DLD1 (cell line): ENCODE measurements around the gene JAZF1.

Experiments used
- in situ Hi-C: cut with HindIII; loops from 2 replicates; pipeline ENCODE4 v1.10.0; 2017; ENCODE audit warnings: low sequenced_read_pairs

Gene JAZF1

DNA sequence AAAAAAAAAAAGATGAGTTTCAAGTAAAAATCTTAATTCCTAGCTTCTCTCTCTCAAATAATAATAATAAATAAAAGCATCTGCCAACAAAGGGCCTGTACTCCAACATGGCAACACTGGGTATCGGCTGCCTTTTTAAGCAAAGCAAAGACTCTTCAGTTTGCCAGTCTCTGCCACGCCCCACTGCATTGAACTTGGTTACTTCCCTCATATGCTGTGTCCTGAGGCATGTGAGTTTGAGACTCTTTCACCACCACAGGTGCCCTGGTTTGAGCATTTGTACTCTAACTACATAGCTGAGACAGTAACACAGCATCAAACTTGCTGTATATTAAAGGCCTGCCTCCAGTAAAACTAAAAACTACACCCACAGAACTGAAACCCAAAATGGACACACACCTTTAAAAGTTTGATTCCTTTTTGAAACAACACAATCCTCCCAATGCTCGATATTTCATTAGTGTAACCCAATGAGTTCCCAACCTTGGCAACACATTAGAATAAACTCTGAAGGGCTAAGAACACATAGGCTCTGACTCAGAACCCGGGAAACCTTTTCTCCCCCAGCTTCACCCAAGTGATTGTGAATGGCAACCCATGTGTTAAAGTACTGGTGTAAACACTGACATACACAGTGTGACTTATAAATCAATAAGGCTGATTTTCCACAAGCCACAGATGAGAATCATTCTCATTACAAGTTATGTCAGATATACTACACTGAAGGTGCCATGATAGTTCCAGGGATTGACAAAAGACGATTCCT is 12.0 kb downstream of the JAZF1 start:
- in situ Hi-C loops = no loop called here

DNA sequence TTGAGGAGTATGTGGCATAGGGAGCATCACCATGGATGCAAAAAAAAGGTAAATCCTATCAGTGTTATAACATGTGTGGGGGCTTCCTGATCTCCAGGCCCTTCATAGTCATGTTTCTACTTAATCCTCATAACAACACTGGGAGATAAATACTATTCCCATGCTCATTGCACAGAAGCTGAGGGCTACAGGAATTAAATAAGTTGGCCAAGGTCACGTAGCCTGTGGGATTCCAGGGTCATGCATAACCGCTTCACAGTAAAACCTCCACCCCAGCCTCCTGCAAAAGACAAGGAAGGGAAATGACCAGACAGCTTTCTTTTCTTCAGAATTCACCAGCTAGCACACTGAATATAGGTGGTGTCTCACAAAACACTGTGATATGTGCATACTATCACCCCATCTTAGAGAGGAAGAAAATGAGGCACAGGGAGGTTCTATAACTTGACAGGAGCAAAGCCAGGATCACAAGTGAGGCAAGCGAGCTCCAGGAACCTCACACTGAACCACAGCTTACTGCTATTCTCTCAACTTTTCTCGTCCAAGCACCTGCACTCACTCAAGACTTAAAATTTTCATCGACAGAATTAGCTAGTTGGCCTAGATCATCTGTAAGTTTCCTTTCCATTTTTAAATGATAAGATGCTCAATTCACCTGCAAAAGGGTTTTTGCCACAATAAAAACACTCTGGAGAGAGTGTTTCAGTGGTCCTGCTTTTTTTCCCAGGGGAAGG is 13.4 kb downstream of the JAZF1 start:
- in situ Hi-C loops = no loop called here

DNA sequence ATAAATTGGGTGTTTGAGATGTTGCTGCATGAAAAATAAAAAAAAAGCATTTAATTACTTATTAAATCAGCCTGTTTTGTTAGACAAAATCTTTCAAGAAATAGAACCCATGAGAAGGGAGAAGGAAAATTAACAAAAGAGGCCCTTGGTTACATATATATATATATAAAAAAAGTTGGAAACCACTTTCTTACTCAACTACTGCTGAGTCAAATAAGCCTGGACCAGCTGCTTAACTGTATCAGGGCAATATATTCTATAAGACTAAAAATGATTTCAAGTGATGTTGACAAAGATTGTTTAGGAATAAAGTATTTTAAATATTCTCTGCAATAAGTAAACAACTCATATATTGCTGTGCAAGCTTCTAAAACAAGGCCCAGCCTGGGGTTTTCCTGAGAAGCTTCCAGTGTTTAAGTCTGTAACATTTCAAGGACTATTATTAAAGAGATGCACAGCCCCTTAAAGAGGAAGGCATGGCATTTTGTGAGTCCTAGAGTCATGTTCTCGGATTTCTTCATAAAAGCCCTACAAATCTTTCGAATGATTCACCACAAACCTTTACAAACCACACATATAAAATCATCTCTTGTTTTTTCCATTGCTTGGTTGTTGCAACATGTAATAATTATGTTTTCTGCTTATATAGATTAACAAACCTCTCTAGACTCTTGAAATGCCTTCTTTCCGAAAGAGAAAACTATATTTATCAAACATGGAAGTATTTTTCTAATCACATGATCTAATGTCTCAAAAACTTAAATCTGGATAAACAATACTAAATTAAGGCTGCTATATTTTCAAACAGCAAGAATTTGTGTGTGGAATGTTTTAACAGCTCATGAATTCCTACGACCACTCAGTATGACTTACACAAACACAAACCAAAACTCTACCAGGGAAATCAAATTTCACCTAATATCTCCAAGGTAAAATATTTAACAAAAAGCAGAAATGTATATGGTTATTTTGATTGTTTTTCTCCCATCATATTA is 14.3 kb downstream of the JAZF1 start:
- in situ Hi-C loops = no loop called here

- in situ Hi-C loops = no loop called here
These were observed 15.3 kb downstream of the JAZF1 start for GRCh38 chr7:28165261-28165660.

DNA sequence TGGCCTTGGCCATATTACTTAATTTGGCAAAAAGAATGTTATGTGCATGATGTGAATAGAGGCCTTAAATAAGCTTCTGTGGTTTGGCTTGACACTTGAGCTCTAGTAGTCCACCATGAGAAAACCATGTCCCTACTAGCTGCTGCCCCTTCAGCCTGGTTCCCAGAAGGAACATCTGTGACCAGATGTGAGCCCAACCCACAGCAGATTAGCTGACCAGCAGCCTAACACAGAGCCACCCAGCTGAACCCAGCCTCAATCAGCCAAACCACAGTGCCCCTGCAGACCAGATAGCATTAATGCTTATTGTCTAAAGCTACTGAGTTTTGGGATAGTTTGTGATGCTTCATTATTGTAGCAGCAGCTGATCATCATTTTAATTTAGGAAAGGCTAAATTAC is 16.6 kb downstream of the JAZF1 start:
- in situ Hi-C loops = no loop called here

GRCh38 chr7:28161331-28161730 is 19.3 kb downstream of the JAZF1 start:
- in situ Hi-C loops = no loop called here

- in situ Hi-C loops = no loop called here
These were observed 20.0 kb downstream of the JAZF1 start for GRCh38 chr7:28160551-28160991.

DNA sequence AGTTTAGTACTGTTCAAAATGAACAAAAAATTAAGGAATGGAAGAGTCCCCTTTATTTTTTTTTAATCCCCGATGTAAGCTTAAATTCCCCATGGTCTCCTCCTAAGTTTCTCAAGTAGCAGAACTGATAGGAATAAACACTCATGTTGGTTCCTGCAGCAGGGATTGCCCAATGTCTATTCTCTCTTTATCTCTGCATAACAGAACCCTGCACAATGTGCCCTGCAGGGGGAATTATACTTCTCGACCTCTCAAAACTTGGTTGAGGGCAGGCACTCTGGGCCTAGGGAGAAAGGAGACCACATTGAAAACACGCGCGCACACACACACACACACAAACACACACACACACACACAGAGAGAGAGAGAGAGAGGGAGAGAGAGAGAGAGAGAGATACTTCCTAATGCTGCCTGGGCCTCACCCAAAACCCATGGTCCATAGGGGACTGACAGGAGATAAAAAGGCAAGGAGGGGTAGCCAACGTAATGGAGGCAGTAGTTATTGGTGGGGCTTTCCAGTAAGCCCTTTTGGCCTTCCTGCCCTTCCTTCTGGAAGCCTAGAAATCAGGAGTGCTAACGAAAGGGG is 22.7 kb downstream of the JAZF1 start:
- in situ Hi-C loops = no loop called here

DNA sequence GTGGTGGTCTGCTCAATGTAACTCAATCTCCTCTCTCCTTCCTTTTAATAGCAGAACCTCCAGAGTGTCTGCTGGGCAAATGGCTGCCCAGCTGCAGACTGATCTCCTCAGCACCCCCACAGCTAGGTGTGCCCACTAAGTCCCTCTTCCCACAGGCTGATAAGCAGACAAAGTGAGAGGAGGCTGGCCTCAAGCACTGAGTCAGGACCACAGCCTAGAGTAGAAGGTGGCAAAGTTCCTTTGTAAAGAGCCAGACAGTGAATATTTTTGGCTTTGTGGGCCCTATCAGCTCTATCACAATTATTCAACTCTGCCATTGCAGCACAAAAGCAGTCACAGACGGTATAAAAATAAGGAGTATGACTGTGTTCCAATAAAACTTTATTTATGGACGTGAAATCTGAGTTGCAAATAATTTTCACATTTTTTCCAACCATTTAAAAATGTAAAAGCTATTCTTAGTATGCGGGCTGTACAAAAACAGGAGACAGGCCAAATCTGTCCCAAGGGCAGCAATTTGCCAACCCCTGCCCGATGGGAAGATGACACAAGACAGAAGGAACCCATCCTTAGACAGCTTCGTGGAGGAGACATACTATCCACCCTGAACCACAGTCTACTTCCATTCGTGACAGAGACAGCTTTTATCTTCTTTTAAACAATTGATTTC is 23.4 kb downstream of the JAZF1 start:
- in situ Hi-C loops = no loop called here

DNA sequence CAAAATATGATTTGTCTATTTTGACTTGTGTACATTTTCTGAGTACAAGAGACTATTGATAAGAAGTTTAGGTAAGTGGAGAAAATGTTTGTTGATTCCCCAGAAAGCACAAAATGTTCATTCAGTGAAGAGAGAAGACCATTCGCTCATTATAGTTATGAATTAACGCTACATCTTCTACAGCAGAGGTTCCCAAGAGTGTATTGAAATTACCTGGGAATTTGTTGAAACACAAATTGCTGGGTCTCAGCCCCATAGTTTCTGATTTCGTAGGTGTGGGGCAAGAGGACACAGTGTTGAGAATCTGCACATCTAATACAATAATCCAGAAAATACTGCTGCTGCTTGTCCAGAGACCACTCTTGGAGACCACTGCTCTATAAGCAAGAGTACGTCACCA is 24.2 kb downstream of the JAZF1 start:
- in situ Hi-C loops = no loop called here

DNA sequence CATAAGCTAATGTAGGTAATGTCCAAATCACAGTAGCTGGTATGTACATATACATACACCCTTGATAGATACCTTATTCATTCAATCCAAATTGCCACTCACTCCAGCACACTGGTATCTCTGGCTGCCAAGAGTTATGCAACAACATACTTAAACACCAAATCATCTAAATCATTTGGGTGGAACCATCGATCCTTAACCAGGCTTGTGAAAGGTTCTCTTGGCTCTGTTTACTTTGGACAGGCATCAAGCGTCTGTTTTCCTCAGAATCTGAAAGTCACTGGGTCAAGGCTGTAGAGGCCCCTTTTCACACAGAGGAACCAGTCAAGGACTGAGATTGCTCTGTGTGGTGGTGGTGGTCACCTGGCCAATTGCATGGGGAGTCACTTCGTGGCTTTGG is 24.6 kb downstream of the JAZF1 start:
- in situ Hi-C loops = no loop called here

DNA sequence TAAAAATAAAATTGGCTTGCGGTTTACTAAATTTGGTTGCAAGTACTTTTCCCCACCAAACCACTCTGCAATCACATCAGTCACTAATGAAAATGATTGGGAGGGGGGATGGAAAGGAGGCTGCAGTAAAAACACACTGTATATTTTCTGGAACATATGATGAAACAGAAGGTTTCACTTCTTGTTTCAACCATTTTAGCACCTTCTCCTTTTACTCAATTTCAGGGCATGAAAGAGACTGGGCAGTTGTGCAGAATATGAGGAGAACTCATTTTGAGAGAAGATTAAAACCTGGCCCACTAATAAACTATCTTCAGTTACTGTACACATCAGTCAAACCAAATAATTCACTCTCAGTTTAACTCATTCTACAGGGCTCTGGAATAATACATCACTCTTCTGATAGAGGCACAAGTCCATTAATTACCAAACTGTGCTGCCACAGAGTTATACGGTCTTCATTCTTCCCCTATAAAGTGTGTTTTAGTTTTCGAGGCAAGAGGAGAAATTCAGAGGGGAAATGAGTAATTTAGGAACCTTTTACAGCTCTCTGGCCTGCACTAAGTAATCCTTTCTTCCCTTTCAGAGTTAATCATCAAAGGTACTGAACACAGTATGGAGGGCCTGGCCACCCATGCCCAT is 25.5 kb downstream of the JAZF1 start:
- in situ Hi-C loops = no loop called here

DNA sequence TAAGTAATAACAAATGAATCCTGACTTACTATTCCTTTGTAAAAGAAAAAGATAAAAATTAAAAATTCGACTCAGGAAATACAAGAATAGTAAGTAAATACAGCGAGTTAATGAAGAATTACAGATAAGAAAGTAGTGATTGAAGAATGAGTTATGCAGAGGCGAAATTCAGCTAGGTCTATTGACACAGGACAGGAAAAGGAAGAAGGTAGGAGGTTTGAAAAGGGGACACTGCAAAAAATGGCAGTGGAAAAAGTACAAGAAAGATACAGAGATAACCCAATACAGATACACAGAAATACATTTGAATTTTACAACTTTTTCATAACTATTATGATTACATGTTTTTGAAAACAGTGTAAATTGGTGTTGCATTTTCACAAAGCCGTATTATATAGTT is 28.0 kb downstream of the JAZF1 start:
- in situ Hi-C loops = no loop called here

DNA sequence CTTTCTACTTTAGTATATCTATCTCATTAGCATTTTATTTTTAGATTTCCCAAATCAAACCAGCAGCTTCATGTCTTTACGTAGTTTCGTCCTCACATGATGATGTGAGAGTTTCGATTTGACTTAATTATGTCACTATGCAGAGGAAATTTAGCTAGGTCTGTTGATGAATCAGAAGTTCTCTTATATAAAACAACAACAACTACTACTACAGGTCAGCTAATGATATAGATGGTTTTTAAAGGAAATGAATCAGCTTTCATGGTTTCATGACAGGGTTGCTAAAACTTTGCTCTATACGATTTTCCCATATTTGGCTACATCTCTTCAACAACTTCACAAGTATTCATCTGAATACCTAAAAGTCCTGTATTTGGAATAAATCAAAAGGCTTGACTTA is 28.6 kb downstream of the JAZF1 start:
- in situ Hi-C loops = no loop called here

GRCh38 chr7:28149291-28150101 is 31.1 kb downstream of the JAZF1 start:
- in situ Hi-C loops = no loop called here

- in situ Hi-C loops = no loop called here
These were observed 34.7 kb downstream of the JAZF1 start for GRCh38 chr7:28145931-28146330.

- in situ Hi-C loops = no loop called here
These were observed 35.4 kb downstream of the JAZF1 start for GRCh38 chr7:28145090-28145626.

DNA sequence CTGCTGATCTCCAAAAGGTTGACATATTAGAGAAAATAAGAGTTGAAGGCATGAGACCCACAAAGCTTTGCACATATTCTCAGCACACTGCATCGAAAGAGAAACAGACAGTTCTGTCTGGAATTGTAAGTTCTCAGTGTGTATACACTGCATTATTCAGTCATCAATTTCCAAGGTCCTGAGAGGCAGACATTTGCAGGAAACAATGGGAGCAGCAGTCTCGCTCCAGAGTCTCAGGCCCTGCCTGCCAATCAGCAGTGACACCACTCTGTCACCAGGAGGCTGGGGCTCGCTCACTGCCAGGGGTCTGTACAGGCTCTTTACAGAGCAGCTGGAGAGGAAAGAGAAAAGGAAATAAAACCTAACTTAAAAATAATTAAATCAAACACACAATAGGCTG is 36.3 kb downstream of the JAZF1 start:
- in situ Hi-C loops = no loop called here

- in situ Hi-C loops = no loop called here
These were observed 37.9 kb downstream of the JAZF1 start for GRCh38 chr7:28142650-28143049.
